ENCODE data around the gene WNT4.

The WNT4 gene

DNA sequence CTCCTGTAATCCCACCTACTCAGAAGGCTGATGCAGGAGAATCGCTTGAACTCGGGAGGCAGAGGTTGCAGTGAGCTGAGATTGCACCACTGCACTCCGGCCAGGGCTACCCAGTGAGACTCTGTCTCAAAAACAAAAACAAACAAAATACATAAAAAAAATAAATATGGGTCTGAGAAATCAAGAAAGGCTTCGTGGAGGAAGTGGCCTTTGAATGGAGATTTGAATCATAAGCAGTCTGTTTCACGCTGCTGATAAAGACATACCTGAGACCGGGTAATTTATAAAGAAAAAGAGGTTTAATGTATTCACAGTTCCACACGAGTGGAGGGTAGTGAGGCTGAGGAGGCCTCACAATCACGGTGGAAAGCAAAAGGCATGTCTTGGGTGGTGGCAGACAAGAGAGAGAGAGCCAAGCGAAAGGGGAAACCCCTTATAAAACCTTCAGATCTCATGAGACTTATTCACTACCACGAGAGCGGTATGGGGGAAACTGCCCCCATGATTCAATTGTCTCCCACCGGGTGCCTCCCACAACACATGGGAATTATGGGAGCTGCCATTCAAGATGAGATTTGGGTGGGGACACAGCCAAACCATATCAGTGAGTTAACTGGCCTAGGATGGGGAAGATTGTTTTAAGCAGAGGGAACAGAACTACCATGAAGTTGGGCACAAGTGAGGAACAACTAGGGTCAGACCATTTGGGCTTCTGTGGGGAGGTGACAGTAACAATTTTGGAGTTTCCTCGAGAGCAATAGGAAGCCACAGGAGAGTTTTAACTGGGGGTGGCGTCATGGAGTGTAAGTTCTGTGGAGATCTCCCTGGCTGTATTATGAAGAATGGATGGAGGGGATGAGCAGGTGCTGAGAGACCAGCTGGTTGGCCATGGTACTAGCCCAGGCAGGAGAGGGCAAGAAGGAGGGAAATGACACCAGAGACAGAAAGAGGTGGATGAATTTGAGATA, 22.2 kb upstream of the WNT4 start:
- H3K4me3 ChIP-seq (ENCODE audit: low read depth, low read length): no peak overlapping the region
- no peak for DNase-seq (ENCODE audit: low read depth)
- TF ChIP-seq, protein P1, sequence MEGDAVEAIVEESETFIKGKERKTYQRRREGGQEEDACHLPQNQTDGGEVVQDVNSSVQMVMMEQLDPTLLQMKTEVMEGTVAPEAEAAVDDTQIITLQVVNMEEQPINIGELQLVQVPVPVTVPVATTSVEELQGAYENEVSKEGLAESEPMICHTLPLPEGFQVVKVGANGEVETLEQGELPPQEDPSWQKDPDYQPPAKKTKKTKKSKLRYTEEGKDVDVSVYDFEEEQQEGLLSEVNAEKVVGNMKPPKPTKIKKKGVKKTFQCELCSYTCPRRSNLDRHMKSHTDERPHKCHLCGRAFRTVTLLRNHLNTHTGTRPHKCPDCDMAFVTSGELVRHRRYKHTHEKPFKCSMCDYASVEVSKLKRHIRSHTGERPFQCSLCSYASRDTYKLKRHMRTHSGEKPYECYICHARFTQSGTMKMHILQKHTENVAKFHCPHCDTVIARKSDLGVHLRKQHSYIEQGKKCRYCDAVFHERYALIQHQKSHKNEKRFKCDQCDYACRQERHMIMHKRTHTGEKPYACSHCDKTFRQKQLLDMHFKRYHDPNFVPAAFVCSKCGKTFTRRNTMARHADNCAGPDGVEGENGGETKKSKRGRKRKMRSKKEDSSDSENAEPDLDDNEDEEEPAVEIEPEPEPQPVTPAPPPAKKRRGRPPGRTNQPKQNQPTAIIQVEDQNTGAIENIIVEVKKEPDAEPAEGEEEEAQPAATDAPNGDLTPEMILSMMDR (IDR thresholded peaks at IDR 0.05; ENCODE audit: low read depth, low read length, missing control alignments): no peak

DNA sequence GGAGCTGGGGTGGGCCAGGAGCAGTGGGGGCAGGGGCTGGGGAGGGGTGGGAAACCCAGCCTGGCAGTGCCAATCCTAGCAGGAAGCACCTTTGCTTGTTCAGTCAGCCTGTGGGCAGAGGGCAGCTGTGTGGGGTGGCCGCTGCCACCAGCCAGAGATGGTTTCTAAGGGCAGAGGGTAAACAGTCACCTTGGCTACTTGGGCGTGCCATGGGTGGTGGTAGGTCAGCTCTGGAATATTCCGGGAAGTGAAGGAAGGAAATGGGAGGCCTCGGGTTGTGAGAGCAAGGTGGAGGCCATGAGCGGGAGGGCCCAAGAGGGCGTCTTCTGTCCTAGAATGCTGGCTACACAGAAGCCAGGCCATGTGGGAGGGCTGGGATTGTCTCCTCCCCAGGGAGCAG, 20.7 kb upstream of the WNT4 start:
- TF ChIP-seq, protein P1 (IDR thresholded peaks at IDR 0.05; ENCODE audit: low read depth, low read length, missing control alignments): no peak
- H3K4me3 ChIP-seq (ENCODE audit: low read depth, low read length): no peak overlapping the region
- DNase-seq (ENCODE audit: low read depth): no peak

DNA sequence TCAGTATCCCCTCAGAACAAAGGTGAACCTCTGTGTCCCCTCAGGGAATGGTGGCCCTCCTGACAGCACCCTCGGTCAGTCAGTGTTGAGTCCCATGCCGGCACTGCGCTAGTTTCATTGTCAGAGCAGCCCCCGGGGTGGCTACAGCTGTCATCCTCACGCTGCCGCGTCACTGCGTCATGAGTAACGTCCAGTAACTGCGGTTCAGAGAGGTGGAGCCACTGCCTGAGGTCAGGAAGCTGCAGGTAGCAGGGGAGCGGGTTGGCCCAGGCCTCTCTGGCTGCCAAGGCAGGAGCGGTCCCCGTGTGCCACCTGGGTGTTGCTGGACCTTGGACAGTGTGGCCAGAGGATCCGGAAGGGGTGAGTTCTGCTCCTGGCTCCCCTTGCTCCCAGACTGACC, 20.2 kb upstream of the WNT4 start:
- no peak for DNase-seq (ENCODE audit: low read depth)
- no peak overlapping the region for H3K4me3 ChIP-seq (ENCODE audit: low read depth, low read length)
- TF ChIP-seq, protein P1 (IDR thresholded peaks at IDR 0.05; ENCODE audit: low read depth, low read length, missing control alignments): no peak

DNA sequence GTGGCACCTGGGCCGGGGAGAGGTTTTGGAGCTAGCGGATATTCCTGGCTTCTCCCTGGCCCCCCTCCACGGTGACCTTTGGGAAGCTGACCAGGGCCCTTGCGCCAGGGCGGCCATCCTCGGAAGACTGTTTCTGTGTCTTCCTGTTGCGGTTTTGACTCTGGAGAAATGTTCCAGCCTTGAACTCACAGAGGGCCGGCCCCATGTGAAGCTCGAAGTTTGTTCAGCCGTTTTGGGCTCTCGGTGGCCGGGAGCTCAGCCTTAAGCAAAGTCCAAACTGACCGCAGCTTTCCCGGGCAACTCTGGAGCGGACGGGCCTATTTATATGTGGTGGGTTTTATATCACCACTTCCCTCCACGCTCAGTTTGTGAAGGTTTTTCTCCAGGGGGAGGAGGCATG, 17.0 kb upstream of the WNT4 start:
- no peak overlapping the region for H3K4me3 ChIP-seq (ENCODE audit: low read depth, low read length)
- DNase-seq (ENCODE audit: low read depth): no peak
- TF ChIP-seq, protein P1 (IDR thresholded peaks at IDR 0.05; ENCODE audit: low read depth, low read length, missing control alignments): no peak

DNA sequence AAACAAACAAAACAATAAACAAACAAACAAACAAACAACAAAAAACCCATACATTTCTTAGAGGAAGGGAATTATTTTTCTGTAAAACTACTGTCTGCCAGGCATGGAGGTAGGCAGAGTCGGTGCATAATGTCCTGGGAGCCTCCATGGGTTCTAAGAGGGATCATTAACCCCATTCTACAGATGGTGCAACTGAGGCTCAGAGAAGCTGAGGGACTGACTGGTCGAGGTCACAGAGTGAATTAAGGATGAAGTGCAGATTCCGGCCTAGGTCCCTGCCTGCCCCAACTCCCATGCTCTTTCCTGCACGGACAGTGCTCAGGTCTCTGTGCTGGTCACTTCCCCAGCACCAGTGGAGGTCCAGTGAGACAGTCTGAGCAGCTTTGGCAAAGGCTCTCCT, 15.8 kb upstream of the WNT4 start:
- DNase-seq (ENCODE audit: low read depth): no peak
- TF ChIP-seq, protein P1 (IDR thresholded peaks at IDR 0.05; ENCODE audit: low read depth, low read length, missing control alignments): no peak
- H3K4me3 ChIP-seq (ENCODE audit: low read depth, low read length): no peak overlapping the region

DNA sequence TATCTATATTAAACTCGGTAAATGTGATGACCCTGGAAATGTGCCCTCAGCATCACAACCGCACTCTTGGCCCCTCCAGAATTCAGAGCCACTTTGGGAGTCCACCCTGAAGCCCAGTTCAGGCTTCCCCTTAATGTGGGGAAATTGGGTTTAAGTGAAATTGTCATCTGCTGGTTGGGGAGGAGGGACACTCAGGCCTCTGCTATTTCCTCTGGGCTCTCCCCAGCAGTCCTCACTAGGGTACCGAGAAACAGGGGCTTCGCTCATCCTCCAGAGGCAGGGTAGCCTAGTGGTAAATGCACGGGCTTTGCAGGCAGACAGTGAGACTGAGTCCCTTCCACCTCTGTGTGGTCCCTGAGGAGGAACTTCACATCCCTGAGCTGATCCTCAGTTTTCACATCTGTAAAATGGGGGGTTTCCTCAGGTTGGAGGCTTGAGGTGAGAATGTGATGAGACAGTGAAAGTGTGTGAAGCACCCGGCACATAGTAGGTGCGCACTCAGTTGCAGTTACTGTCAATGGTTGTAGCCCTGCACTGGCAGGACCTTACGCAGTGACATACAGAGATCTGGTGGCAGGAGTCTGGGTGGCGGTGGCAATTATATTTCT, 14.6 kb upstream of the WNT4 start:
- TF ChIP-seq, protein P1 (IDR thresholded peaks at IDR 0.05; ENCODE audit: low read depth, low read length, missing control alignments): no peak

More for the DNA sequence above, 14.6 kb upstream of the WNT4 start:
- H3K4me3 ChIP-seq (ENCODE audit: low read depth, low read length): no peak overlapping the region
- no peak for DNase-seq (ENCODE audit: low read depth)
